ENCODE results near the gene RNF2. TPM values are rescaled to one million over a fixed set of nuclear protein-coding genes. Genes with fewer than 3 reads are reported as not detected.

Gene RNF2
- total RNA-seq, 1 experiment from 2014 or later, result 32.8 TPM

DNA sequence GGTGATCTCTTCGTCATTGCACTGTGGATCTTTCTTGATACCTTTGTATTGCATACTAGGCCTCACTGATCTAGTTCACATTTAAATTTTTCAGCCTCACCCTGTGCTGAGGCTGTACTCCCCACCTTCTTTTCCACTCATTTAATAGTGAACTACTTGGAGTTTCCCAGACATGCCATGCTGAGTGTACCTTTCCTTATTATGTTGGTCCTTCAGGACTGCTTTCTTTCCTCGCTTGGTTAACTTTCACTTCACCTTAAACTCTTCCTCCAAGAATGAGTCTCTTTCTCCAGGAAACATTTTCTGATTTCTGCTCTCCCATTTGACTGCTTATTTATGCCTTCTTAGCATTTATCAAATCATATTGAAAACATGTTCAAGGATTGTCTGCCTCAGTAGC, 20.8 kb downstream of the RNF2 start:
- H3K4me3 ChIP-seq (ENCODE audit: low read depth in 2 of 2, low read length in 2 of 2), result no peak overlapping the region
- no peaks in the 10 kb centered on the region for H3K36me3 ChIP-seq (ENCODE audit: control insufficient read depth, insufficient read depth, low read length)
- no peak for ATAC-seq
- H3K9me3 ChIP-seq (ENCODE audit: control insufficient read depth, insufficient read depth, low read depth, low read length), result no peaks in the 10 kb centered on the region; the same call in 1 of the 2 replicates
- H3K27me3 ChIP-seq (ENCODE audit: control insufficient read depth, insufficient read depth, low read length), result no peaks in the 10 kb centered on the region
- in situ Hi-C loops (cut with HindIII; ENCODE audit: low pct_unique_long_range_greater_than_20kb, low sequenced_read_pairs), result no loop called here
- ChIA-PET POLR2A (no interaction called here), CTCF (no interaction called here)
- TF ChIP-seq, protein P1, sequence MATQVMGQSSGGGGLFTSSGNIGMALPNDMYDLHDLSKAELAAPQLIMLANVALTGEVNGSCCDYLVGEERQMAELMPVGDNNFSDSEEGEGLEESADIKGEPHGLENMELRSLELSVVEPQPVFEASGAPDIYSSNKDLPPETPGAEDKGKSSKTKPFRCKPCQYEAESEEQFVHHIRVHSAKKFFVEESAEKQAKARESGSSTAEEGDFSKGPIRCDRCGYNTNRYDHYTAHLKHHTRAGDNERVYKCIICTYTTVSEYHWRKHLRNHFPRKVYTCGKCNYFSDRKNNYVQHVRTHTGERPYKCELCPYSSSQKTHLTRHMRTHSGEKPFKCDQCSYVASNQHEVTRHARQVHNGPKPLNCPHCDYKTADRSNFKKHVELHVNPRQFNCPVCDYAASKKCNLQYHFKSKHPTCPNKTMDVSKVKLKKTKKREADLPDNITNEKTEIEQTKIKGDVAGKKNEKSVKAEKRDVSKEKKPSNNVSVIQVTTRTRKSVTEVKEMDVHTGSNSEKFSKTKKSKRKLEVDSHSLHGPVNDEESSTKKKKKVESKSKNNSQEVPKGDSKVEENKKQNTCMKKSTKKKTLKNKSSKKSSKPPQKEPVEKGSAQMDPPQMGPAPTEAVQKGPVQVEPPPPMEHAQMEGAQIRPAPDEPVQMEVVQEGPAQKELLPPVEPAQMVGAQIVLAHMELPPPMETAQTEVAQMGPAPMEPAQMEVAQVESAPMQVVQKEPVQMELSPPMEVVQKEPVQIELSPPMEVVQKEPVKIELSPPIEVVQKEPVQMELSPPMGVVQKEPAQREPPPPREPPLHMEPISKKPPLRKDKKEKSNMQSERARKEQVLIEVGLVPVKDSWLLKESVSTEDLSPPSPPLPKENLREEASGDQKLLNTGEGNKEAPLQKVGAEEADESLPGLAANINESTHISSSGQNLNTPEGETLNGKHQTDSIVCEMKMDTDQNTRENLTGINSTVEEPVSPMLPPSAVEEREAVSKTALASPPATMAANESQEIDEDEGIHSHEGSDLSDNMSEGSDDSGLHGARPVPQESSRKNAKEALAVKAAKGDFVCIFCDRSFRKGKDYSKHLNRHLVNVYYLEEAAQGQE (IDR thresholded peaks at IDR 0.05; ENCODE audit: insufficient read depth in 1 of 2, low read depth in 2 of 2, low read length in 1 of 2), result no peak
- H3K27ac ChIP-seq (ENCODE audit: low read length), result no peak overlapping the region
- no TSS peak for BruUV-seq (replicated peaks)
- no peaks in the 10 kb centered on the region for H3K4me1 ChIP-seq (ENCODE audit: control insufficient read depth, insufficient read depth, low read length)
- DNase-seq (ENCODE audit: low read depth, low spot score), result no peak
- intact Hi-C loops (cut with micrococcal nuclease; ENCODE audit: unreplicated experiment), result no loop called here

DNA sequence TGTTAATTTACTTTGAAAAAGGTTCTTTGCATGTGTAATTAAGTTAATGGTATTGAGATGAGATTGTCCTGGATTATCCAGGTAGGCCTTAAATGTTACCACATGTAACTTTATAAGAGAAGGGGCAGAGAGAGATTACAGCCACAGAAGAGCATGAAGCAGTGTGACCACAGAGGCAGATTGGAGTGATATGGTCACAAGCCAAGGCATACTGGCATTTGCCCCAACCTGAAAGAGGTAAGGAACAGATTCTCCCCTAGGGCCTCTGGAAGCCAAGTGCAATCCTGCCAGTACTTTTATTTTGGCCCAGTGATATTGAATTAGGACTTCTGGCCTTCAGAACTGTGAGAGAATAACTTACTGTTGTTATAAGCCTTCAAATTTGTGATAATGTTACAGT, 23.0 kb downstream of the RNF2 start:
- ChIA-PET POLR2A (no interaction called here), CTCF (no interaction called here)
- Histone ChIP-seq H3K36me3 (ENCODE audit: control insufficient read depth, insufficient read depth, low read length) (no peaks in the 10 kb centered on the region), H3K27ac (ENCODE audit: low read length) (no peak overlapping the region), H3K4me3 (ENCODE audit: low read depth in 2 of 2, low read length in 2 of 2) (no peak overlapping the region), H3K9me3 (ENCODE audit: control insufficient read depth, insufficient read depth, low read depth, low read length) (no peaks in the 10 kb centered on the region; the same call in 1 of the 2 replicates), H3K4me1 (ENCODE audit: control insufficient read depth, insufficient read depth, low read length) (no peaks in the 10 kb centered on the region), H3K27me3 (ENCODE audit: control insufficient read depth, insufficient read depth, low read length) (no peaks in the 10 kb centered on the region)
- DNase-seq (ENCODE audit: low read depth, low spot score) (no peak), ATAC-seq (no peak)
- in situ Hi-C loops (cut with HindIII; ENCODE audit: low pct_unique_long_range_greater_than_20kb, low sequenced_read_pairs) (no loop called here), intact Hi-C loops (cut with micrococcal nuclease; ENCODE audit: unreplicated experiment) (no loop called here)
- no TSS peak for BruUV-seq (replicated peaks)
- TF ChIP-seq, protein P1 (IDR thresholded peaks at IDR 0.05; ENCODE audit: insufficient read depth in 1 of 2, low read depth in 2 of 2, low read length in 1 of 2), result no peak
- TF ChIP-seq, protein P2, sequence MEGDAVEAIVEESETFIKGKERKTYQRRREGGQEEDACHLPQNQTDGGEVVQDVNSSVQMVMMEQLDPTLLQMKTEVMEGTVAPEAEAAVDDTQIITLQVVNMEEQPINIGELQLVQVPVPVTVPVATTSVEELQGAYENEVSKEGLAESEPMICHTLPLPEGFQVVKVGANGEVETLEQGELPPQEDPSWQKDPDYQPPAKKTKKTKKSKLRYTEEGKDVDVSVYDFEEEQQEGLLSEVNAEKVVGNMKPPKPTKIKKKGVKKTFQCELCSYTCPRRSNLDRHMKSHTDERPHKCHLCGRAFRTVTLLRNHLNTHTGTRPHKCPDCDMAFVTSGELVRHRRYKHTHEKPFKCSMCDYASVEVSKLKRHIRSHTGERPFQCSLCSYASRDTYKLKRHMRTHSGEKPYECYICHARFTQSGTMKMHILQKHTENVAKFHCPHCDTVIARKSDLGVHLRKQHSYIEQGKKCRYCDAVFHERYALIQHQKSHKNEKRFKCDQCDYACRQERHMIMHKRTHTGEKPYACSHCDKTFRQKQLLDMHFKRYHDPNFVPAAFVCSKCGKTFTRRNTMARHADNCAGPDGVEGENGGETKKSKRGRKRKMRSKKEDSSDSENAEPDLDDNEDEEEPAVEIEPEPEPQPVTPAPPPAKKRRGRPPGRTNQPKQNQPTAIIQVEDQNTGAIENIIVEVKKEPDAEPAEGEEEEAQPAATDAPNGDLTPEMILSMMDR (IDR thresholded peaks at IDR 0.05), result no peak
- TF ChIP-seq SIN3A (IDR thresholded peaks at IDR 0.05; ENCODE audit: borderline replicate concordance, insufficient read depth, low read depth, low read length), result no peak
